NCI-H2196 (cell line): Measurements from ENCODE around the gene VCAM1.
"Not testable (repeated sequence)": the region's sequence is repeated elsewhere in the genome, so short reads cannot be mapped to it uniquely, and the experiment has no call there.

ENCODE experiments used
- DNase-seq: peaks from one replicate; lab custom pipeline; 2025; ENCODE audit not compliant: unreplicated experiment; lab: John Stamatoyannopoulos, UW

VCAM1 gene, protein sequence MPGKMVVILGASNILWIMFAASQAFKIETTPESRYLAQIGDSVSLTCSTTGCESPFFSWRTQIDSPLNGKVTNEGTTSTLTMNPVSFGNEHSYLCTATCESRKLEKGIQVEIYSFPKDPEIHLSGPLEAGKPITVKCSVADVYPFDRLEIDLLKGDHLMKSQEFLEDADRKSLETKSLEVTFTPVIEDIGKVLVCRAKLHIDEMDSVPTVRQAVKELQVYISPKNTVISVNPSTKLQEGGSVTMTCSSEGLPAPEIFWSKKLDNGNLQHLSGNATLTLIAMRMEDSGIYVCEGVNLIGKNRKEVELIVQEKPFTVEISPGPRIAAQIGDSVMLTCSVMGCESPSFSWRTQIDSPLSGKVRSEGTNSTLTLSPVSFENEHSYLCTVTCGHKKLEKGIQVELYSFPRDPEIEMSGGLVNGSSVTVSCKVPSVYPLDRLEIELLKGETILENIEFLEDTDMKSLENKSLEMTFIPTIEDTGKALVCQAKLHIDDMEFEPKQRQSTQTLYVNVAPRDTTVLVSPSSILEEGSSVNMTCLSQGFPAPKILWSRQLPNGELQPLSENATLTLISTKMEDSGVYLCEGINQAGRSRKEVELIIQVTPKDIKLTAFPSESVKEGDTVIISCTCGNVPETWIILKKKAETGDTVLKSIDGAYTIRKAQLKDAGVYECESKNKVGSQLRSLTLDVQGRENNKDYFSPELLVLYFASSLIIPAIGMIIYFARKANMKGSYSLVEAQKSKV

DNA sequence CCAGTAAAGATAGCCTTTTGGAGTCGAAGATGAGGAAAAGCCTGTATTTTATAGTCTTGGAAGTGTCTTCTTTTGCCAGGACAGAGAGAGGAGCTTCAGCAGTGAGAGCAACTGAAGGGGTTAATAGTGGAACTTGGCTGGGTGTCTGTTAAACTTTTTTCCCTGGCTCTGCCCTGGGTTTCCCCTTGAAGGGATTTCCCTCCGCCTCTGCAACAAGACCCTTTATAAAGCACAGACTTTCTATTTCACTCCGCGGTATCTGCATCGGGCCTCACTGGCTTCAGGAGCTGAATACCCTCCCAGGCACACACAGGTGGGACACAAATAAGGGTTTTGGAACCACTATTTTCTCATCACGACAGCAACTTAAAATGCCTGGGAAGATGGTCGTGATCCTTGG, at the start of gene VCAM1:
TSS of gene VCAM1 (plus strand) at position 253 of the 400 bp plus-strand sequence. CDS start at position 372, 119 bp downstream.
- no peak for DNase-seq

GRCh38 chr1:100670083-100670482, 49.5 kb upstream of the VCAM1 start:
- DNase-seq = no peak

GRCh38 chr1:100671601-100672000, 47.9 kb upstream of the VCAM1 start:
- DNase-seq = no peak

- no peak for DNase-seq
Measured at GRCh38 chr1:100683448-100684349, 35.8 kb upstream of the VCAM1 start.

DNA sequence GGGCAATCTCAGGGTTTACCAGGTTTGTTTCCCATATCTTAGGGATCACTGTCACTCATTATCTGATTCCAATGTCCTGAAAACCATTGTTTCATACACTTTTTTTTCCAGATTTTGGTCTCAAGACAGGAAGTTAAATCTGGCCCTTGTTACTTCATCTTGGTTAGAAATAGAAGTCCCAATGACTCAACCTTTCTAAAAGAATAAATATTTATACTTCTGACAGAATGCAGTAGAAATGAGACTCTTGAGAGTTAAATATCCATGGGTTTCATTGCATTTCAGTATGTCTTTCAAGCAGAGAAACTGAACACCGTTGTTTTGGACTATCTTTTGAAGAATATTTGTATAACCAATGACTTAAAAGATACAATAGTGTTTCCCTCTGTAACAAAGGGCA, 19.8 kb upstream of the VCAM1 start:
- DNase-seq = no peak

DNA sequence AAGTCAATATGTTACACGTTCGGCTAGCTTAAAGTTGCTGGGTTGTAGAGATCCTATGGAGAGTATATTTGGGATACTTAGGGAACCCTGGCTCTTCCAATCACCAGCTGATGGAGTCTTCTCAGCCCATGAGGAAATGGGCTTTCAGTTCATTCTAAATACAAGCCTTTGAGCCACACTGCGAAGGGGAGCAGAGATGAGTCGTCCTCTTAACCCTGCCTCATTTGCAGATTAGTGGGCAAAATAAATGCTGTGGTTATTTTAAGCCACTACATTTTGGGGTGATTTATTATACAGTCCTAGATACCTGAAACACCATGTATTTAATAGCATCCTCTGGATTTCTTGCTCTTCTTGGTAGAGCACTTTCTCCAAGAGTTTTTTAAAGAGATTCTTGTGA, 19.0 kb upstream of the VCAM1 start:
- DNase-seq = no peak

DNA sequence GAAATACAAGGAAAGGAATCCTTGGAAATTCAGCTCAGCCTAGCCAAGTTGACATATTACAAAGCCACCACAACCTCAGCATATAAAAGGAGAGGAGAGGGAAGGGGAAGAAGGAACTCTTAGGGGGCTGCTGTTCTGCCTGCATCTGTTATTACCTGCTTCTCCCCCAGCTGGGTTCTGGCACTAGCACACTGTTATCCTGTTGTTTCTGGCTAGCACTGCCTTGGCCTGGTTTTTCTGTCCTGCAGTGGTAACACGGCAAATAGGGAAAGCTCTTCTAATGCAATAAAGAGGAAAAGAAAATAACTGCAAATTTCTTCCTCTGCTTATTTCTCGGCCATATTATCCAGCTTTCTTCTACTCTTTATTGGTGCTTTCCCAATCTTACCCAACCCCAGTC, 16.5 kb upstream of the VCAM1 start:
- DNase-seq = no peak

DNA sequence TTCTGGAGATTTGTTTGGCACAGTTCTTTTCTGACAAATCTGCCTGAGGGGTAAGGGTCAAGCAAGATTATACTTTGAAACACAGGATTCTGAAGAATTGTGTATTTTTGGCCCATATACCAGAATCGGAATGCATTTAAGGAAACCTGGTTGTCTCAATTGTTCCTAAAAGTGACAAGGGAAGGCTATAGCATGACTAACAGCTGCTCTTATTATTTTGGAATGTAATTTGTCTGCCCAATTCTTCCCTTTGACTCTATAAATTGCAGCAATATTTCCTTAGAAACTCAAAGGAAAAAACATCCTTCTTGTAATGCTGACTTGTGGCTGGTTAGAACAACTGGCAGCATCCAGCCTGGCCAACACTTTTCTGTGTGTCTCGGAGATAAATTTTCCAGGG, 15.8 kb upstream of the VCAM1 start:
- DNase-seq = no peak

DNA sequence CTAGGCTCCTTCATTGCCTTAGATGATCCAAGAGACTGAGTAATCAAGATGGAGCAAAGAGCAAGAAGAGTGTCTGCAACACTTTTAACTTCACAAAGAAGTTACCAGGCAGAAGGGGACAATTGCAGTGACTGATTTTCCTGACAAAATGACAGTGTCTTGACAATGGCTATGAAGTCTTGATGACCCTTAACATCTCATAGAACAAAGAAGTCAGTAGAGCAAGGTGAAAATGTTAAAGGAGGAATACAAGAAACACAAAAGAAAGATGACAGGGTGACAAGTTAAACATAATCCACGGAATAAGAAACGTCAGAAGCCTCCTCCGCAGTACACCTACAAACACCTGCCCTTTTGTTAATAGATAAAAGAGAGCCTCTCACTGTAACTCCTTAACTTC, 15.1 kb upstream of the VCAM1 start:
- no peak for DNase-seq

DNA sequence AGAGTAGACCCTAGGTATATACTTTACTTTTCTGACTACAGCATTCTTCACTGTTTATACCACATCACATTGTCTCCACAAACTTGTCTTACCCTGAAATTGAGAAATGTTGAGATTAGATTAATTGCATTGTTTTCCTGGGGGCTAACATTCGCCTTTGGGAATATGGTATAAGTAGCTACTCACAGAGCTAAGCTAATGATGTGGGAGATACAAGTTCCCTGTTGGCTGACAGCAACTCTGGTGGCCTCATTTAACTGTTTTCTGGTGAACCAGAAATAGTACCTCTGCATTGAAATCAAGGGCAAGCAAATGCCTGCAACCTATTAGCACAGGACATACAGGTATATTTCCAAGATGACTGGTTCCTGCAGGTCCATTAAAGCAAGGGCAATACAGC, 13.2 kb upstream of the VCAM1 start:
- no peak for DNase-seq

GRCh38 chr1:100706856-100707255, 12.7 kb upstream of the VCAM1 start:
- DNase-seq = no peak

- no peak for DNase-seq
Measured at GRCh38 chr1:100708476-100709062, 11.0 kb upstream of the VCAM1 start.

DNA sequence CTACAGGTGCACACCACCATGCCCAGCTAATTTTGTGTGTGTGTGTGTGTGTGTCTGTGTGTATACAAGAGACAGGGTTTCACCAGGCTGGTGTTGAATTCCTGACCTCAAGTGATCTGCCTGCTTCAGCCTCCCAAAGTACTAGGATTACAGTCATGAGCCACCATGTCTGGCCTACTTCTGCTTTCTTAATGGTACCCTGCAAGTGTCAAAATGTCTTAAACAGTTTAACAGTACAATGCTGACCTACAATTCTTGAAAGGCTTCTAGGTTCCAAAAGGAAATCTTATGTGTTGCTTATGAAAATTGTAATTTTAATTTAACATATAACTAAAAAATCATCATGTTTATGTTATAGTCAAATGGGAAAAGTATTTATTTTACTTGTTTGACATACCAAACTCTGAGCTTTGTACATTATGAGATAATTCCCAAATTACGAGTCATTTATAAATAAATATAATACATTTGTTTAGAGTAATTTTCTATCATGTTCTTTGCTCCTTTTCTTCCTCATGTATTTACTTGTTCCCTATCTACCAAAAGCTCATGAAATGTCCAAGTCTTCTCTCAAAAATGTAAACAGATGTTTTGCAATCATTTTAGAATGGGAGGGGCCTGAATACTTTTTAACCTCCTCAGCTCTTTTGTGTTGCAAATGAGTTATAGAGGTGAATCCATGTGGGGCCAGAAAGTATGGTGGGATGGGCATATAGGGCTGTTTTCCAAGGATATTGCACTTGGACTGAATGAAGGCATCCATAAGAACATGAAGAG, 8.4 kb upstream of the VCAM1 start:
- DNase-seq = no peak

- DNase-seq = not testable (repeated sequence)
Measured at GRCh38 chr1:100713027-100713426, 6.5 kb upstream of the VCAM1 start.

- DNase-seq = no peak
Measured at GRCh38 chr1:100713626-100714025, 5.9 kb upstream of the VCAM1 start.

GRCh38 chr1:100714599-100714998, 4.9 kb upstream of the VCAM1 start:
- no peak for DNase-seq

DNA sequence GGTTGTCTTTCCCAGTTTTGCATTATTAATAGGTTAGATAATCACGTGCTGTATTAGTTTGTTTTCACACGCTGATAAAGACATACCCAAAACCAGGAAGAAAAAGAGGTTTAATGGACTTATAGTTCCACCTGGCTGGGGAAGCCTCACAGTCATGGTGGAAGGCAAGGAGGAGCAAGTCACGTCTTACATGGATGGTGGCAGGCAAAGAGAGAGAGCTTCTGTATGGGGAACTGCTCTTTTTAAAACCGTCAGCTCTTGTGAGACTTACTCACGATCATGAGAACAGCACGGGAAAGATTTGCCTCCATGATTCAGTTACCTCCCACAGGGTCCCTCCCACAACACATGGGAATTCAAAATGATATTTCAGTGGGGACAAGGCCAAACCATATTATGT, 2.3 kb upstream of the VCAM1 start:
- no peak for DNase-seq

- DNase-seq = no peak
Measured at GRCh38 chr1:100718581-100718980, 961 bp upstream of the VCAM1 start.

DNA sequence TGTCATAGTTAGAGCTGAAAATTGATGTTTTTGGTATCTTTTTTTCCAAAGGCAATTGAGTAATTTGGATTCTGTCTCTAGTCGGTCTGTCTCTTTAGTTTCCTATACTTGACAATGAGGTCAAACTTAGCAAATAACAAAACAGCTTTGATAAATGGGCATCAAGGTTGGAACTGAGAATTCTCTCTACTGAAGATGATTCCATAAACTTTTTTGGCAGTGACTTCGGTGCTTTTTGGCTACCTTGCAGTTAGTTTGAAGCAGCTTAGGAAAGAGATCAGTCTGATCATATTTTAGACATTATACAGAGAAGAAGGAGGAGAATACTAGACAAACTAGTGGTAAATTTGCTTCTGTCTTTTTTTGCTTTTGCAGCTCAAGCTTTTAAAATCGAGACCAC, 559 bp downstream of the VCAM1 start:
- no peak for DNase-seq

DNA sequence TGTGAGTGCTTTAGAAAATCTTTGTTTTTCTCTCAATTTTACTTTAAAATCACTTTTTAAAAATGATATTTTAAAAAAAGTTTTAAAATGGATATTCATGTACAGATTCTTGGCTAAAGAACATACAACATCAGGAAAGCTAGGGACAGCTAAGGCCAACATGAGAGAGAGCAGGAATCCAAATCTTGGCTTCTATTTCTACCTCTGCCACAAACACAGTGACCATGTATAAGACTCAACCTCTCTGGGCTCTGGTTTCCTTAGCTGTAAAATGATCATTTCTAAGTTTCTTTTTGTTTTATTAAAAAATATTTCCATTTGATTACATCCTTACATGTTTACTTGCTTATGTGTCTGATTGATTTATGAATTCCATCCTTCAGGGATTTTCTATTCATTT, 1.2 kb downstream of the VCAM1 start:
- no peak for DNase-seq
